OCI-LY1 (cell line): ENCODE data around the gene PCGF5.

Experiments used
- H2AFZ ChIP-seq: fragments of 200-600 bp; sonication (generic), shearing (Covaris generic); 2 replicates; pipeline ENCODE4 v1.6.0; 2014; ENCODE audit warnings: antibody characterized with exemption, mild to moderate bottlenecking, low read length
- H3F3A ChIP-seq: fragments of 200-600 bp; sonication (generic), shearing (Covaris generic); 2 replicates; pipeline ENCODE4 v1.6.0; 2014; ENCODE audit warnings: mild to moderate bottlenecking, antibody characterized with exemption, low read length, moderate library complexity; ENCODE audit not compliant: insufficient read depth
- H3K27ac ChIP-seq: fragments of 200-600 bp; sonication (generic); 2 replicates; pipeline ENCODE4 v1.5.1; 2014; ENCODE audit warnings: low read length, mixed run types, mild to moderate bottlenecking, low read depth; ENCODE audit not compliant: poor library complexity, severe bottlenecking
- H3K27me3 ChIP-seq: fragments of 200-600 bp; sonication (generic); 2 replicates; pipeline ENCODE4 v1.6.0; 2014; ENCODE audit warnings: antibody characterized with exemption, mild to moderate bottlenecking, low read length, moderate library complexity; ENCODE audit not compliant: insufficient read depth
- H3K36me3 ChIP-seq: fragments of 200-600 bp; sonication (generic); 2 replicates; pipeline ENCODE4 v1.6.1; 2014; ENCODE audit warnings: mild to moderate bottlenecking, antibody characterized with exemption, low read length, moderate library complexity, mixed read lengths; ENCODE audit not compliant: insufficient read depth
- H3K4me1 ChIP-seq: fragments of 200-600 bp; sonication (generic); 2 replicates; pipeline ENCODE4 v1.5.1; 2014; ENCODE audit warnings: mild to moderate bottlenecking, low read length, moderate library complexity; ENCODE audit not compliant: insufficient read depth, severe bottlenecking
- H3K4me2 ChIP-seq: fragments of 200-600 bp; sonication (generic), shearing (Covaris generic); 2 replicates; pipeline ENCODE4 v1.6.1; 2014; ENCODE audit warnings: low read length
- H3K4me3 ChIP-seq: fragments of 200-600 bp; sonication (generic); 2 replicates; pipeline ENCODE4 v1.5.1; 2014; ENCODE audit warnings: low read length, low read depth, mild to moderate bottlenecking, mixed read lengths; ENCODE audit not compliant: poor library complexity, severe bottlenecking
- H3K79me2 ChIP-seq: fragments of 200-600 bp; shearing (Covaris generic); 2 replicates; pipeline ENCODE4 v1.6.1; 2016; ENCODE audit warnings: mixed run types, low read length, mixed read lengths; ENCODE audit not compliant: insufficient read depth
- H3K9ac ChIP-seq: fragments of 200-600 bp; sonication (generic), shearing (Covaris generic); 2 replicates; pipeline ENCODE4 v1.6.1; 2014; ENCODE audit warnings: mild to moderate bottlenecking, low read length, mixed read lengths
- H3K9me2 ChIP-seq: fragments of 200-600 bp; sonication (generic), shearing (Covaris generic); 2 replicates; pipeline ENCODE4 v1.6.1; 2014; ENCODE audit warnings: low read depth, mild to moderate bottlenecking, low read length, mixed read lengths
- H3K9me3 ChIP-seq: fragments of 200-600 bp; shearing (Covaris generic); 2 replicates; pipeline ENCODE4 v1.6.1; 2014; ENCODE audit warnings: low read length, mixed read lengths
- H4K20me1 ChIP-seq: fragments of 200-600 bp; sonication (generic), shearing (Covaris generic); 2 replicates; pipeline ENCODE4 v1.6.0; 2016; ENCODE audit warnings: mild to moderate bottlenecking, low read length; ENCODE audit not compliant: insufficient read depth
- CTCF ChIP-seq: fragments of 200-600 bp; sonication (generic), shearing (Covaris generic); IDR thresholded peaks from 2 replicates; pipeline ENCODE4 v1.5.1; 2017; ENCODE audit warnings: mild to moderate bottlenecking, antibody characterized with exemption, low read length, moderate library complexity, mixed read lengths
- EZH2 ChIP-seq: fragments of 200-600 bp; sonication (generic), shearing (Covaris generic); IDR thresholded peaks from 2 replicates; pipeline ENCODE4 v1.8.0; 2017; ENCODE audit warnings: borderline replicate concordance, mixed run types, mild to moderate bottlenecking, antibody characterized with exemption, low read length, moderate library complexity, mixed read lengths

Gene PCGF5

GRCh38 chr10:91287276-91287675 is 66.8 kb downstream of the PCGF5 start:
- no peak for TF ChIP-seq EZH2
- TF ChIP-seq CTCF = no peak
- Histone ChIP-seq H4K20me1 (no peaks in the 10 kb centered on the region), H3K27ac (no peak overlapping the region), H3K4me2 (no peak overlapping the region), H3K79me2 (no peaks in the 10 kb centered on the region), H3K9ac (no peak overlapping the region), H3F3A (no peaks in the 10 kb centered on the region), H3K4me3 (no peak overlapping the region), H3K9me3 (no peaks in the 10 kb centered on the region), H2AFZ (no peak overlapping the region), H3K9me2 (no peaks in the 10 kb centered on the region), H3K4me1 (no peaks in the 10 kb centered on the region), H3K36me3 (no peaks in the 10 kb centered on the region), H3K27me3 (no peaks in the 10 kb centered on the region)

- Histone ChIP-seq H3K79me2 (no peaks in the 10 kb centered on the region), H3K9me2 (no peaks in the 10 kb centered on the region), H3K27me3 (no peaks in the 10 kb centered on the region), H3F3A (no peaks in the 10 kb centered on the region), H2AFZ (no peak overlapping the region), H3K9ac (no peak overlapping the region), H3K4me2 (no peak overlapping the region), H3K4me1 (no peaks in the 10 kb centered on the region), H3K4me3 (no peak overlapping the region), H3K27ac (no peak overlapping the region), H4K20me1 (no peaks in the 10 kb centered on the region), H3K9me3 (no peaks in the 10 kb centered on the region), H3K36me3 (no peaks in the 10 kb centered on the region)
- TF ChIP-seq CTCF = no peak
- TF ChIP-seq EZH2 = no peak
Observed at GRCh38 chr10:91287912-91288311, 67.4 kb downstream of the PCGF5 start.

GRCh38 chr10:91289305-91289704 is 68.8 kb downstream of the PCGF5 start:
- H3F3A ChIP-seq = no peaks in the 10 kb centered on the region
- H3K9me3 ChIP-seq = no peaks in the 10 kb centered on the region
- no peak overlapping the region for H3K27ac ChIP-seq

More at GRCh38 chr10:91289305-91289704, 68.8 kb downstream of the PCGF5 start:
- H3K27me3 ChIP-seq = no peaks in the 10 kb centered on the region
- H3K4me3 ChIP-seq = no peak overlapping the region
- no peaks in the 10 kb centered on the region for H4K20me1 ChIP-seq
- no peaks in the 10 kb centered on the region for H3K4me1 ChIP-seq
- TF ChIP-seq CTCF = no peak
- TF ChIP-seq EZH2 = no peak
- H3K36me3 ChIP-seq = no peaks in the 10 kb centered on the region
- H3K9me2 ChIP-seq = no peaks in the 10 kb centered on the region
- no peak overlapping the region for H3K4me2 ChIP-seq
- no peak overlapping the region for H3K9ac ChIP-seq
- no peak overlapping the region for H2AFZ ChIP-seq
- no peaks in the 10 kb centered on the region for H3K79me2 ChIP-seq
